Ishikawa (cell line): ENCODE results near the gene PTPRM.

Source experiments
- CEBPB ChIP-seq: IDR thresholded peaks from 2 replicates; pipeline ENCODE4 v1.6.1; 2012
- CREB1 ChIP-seq: IDR thresholded peaks from 2 replicates; pipeline ENCODE4 v1.6.1; 2012; ENCODE audit warnings: low read depth
- EGR1 ChIP-seq: IDR thresholded peaks from 2 replicates; pipeline ENCODE4 v1.6.1; 2012
- EP300 ChIP-seq: IDR thresholded peaks from 2 replicates; pipeline ENCODE4 v1.6.1; 2012; ENCODE audit warnings: borderline replicate concordance
- FOXM1 ChIP-seq: IDR thresholded peaks from 2 replicates; pipeline ENCODE4 v1.6.1; 2012; ENCODE audit warnings: low read depth, borderline replicate concordance
- NFIC ChIP-seq: IDR thresholded peaks from 2 replicates; pipeline ENCODE4 v1.6.1; 2012
- RAD21 ChIP-seq: IDR thresholded peaks from 2 replicates; pipeline ENCODE4 v1.6.1; 2012; ENCODE audit warnings: low read depth
- REST ChIP-seq: IDR thresholded peaks from 2 replicates; pipeline ENCODE4 v1.6.1; 2012; ENCODE audit warnings: low read depth, mild to moderate bottlenecking
- TAF1 ChIP-seq: IDR thresholded peaks from 2 replicates; pipeline ENCODE4 v1.6.1; 2012; ENCODE audit warnings: low read depth, mild to moderate bottlenecking
- TCF12 ChIP-seq: IDR thresholded peaks from 2 replicates; pipeline ENCODE4 v1.6.1; 2012; ENCODE audit warnings: low read depth
- TEAD4 ChIP-seq: IDR thresholded peaks from 2 replicates; pipeline ENCODE4 v1.6.1; 2012
- USF1 ChIP-seq: IDR thresholded peaks from 2 replicates; pipeline ENCODE4 v1.6.1; 2012
- YY1 ChIP-seq: IDR thresholded peaks from 2 replicates; pipeline ENCODE4 v1.6.1; 2012; ENCODE audit warnings: low read depth
- ZBTB7A ChIP-seq: IDR thresholded peaks from 2 replicates; pipeline ENCODE4 v1.6.1; 2012; ENCODE audit warnings: low read depth
- TF ChIP-seq, protein P1 (sequence below): IDR thresholded peaks from 2 replicates; pipeline ENCODE4 v1.6.1; 2012

PTPRM gene

DNA sequence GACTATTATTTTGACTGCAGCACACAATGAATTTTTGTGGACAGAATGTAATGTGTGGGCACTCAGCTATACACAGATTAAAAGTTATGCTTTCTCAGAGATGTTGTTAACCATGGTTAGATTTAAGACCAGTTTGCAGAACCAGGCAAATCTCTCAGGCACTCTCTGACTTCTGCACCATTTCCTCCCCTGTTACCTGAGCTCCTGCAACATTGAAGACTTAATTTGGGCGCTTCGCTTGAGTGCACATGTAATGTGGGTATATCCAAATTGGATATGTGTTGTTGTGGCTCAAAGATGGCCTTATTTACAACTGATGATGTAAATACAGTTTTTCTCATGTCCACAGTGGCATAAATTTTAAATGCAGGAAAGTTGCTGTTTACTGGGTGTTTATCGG, 469.4 kb downstream of the PTPRM start:
- TF ChIP-seq CREB1, result no peak
- no peak for TF ChIP-seq YY1
- TF ChIP-seq ZBTB7A, result no peak
- TF ChIP-seq TEAD4, result no peak
- TF ChIP-seq, protein P1, sequence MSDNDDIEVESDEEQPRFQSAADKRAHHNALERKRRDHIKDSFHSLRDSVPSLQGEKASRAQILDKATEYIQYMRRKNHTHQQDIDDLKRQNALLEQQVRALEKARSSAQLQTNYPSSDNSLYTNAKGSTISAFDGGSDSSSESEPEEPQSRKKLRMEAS, result no peak
- TF ChIP-seq NFIC, result no peak
- no peak for TF ChIP-seq REST
- no peak for TF ChIP-seq TAF1
- TF ChIP-seq CEBPB, result no peak
- TF ChIP-seq RAD21, result no peak
- TF ChIP-seq EP300, result no peak
- TF ChIP-seq USF1, result no peak
- TF ChIP-seq FOXM1, result no peak

DNA sequence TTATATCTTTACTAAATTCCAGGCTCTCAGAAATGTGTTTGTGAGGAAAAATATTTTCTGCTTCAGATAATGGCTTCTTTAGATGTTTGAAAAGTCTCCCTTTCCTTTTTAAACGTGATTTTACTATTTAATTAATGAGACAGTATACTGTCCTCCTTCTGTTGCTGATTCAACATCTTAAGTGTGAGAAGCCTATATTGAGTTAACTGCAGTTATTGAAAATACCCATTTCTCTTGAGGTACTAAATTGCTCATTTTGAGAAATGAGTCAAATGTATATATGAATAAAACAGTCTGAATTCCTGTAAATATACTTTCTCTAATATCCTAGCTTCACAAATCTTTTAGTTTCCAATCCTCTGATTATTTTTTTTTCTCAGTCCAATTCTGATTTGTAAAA, 470.2 kb downstream of the PTPRM start:
- TF ChIP-seq CREB1 (no peak), TAF1 (no peak), USF1 (no peak), FOXM1 (no peak), EP300 (no peak), YY1 (no peak), EGR1 (no peak), ZBTB7A (no peak)
- TF ChIP-seq, protein P1, result no peak

DNA sequence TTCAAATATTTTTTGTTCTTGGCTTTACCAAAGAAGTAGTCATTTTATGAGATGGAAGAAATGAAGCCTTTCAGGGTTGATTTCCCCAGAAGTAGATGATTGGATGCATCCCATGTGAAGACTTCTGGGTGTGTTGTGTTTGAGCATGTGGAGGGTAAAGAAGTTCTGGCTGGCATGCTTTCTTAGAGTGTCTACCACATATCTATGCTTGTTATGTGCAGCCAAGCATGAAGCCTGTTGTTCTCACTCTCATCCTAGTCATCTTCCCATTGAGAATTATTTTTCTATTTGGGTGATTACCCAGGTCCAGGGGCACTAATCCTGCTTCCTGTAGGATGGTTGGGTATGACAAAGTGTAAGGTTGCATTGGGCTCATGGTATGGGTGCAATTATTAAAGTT, 472.9 kb downstream of the PTPRM start:
- TF ChIP-seq USF1, result no peak
- TF ChIP-seq CEBPB, result no peak

GRCh38 chr18:8041526-8042111, 474.5 kb downstream of the PTPRM start:
- no peak for TF ChIP-seq USF1
- TF ChIP-seq ZBTB7A, result no peak
- TF ChIP-seq TCF12, result no peak
- TF ChIP-seq EGR1, result no peak

DNA sequence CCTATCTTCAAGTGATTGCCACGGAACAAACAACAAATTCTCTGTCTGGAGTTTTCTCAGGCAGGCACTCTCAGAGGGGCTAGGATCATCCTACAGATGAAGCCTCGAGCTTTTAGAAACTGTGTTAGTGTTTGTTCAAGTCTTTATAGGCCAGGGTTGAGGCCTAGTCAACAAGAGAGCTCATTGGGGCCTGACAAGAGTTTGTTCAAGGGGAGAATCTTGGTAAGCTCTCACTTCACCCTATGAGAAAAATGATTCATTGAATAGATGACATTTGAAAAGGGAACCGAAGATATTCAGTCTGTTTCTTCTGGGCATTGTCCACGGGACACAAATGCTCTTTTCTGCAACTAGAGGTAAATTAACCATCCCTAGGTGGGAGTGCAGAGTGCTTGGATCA, 476.9 kb downstream of the PTPRM start:
- TF ChIP-seq CEBPB (no peak), FOXM1 (no peak), CREB1 (no peak), ZBTB7A (no peak), TEAD4 (no peak), YY1 (no peak), EP300 (no peak), NFIC (no peak), RAD21 (no peak), REST (no peak), TAF1 (no peak), USF1 (no peak), TCF12 (no peak), EGR1 (no peak)
- TF ChIP-seq, protein P1, result no peak
